ENCODE measurements around the gene SCMH1. TPM values are rescaled to one million over a fixed set of nuclear protein-coding genes. Genes with fewer than 3 reads are reported as not detected.

Gene SCMH1
- total and polyA plus RNA-seq, 9 donors, result 32.8 to 80.2 (median 49.8) TPM

- peak overlapping the region; percentile 61 for H3K4me3 ChIP-seq
- peak overlapping the region; percentile 89 to 94 for H3K27ac ChIP-seq
- no peaks in the 10 kb centered on the region for H3K9me3 ChIP-seq
- DNase-seq, result no peak
- 0 to 1% (median 1%) methylated on average over 38 to 50 of the region's 50 CpGs for WGBS, 3 donors
- no peaks in the 10 kb centered on the region for H3K36me3 ChIP-seq
- no peak for TF ChIP-seq POLR2A (IDR thresholded peaks at IDR 0.05)
- no peak for TF ChIP-seq CTCF (IDR thresholded peaks at IDR 0.05)
- no peak for TF ChIP-seq EP300 (IDR thresholded peaks at IDR 0.05)
- intact Hi-C loops (cut with DNase I), result no loop called here
- H3K4me1 ChIP-seq (ENCODE audit: insufficient read depth), result peaks cover 17% of the 10 kb centered on the region
- H3K27me3 ChIP-seq, result no peaks in the 10 kb centered on the region
These were observed 262.0 kb downstream of the SCMH1 start for GRCh38 chr1:40980068-40980452.

GRCh38 chr1:40979241-40980067 lies 262.7 kb downstream of the SCMH1 start, which contains the start of gene CTPS1:
Gene CTPS1 (plus strand): TSS chr1:40979696. CDS start chr1:40983291, 3,595 bp downstream.
- TF ChIP-seq EP300 (IDR thresholded peaks at IDR 0.05), result no peak
- TF ChIP-seq POLR2A (IDR thresholded peaks at IDR 0.05), result peak; percentile 53
- Histone ChIP-seq H3K27ac (peak within 1 kb of the TSS; percentile 89 to 94), H3K4me1 (ENCODE audit: insufficient read depth) (peaks cover 17% of the 10 kb centered on the region), H3K27me3 (no peaks in the 10 kb centered on the region), H3K4me3 (peak within 1 kb of the TSS; percentile 61), H3K36me3 (no peaks in the 10 kb centered on the region), H3K9me3 (no peaks in the 10 kb centered on the region)
- intact Hi-C loops (cut with DNase I), result no loop called here
- 0 to 1% (median 1%) methylated on average over 51 to 96 of the region's 96 CpGs for WGBS, 3 donors
- peak; percentile 97 to 99 (median 98) for DNase-seq

DNA sequence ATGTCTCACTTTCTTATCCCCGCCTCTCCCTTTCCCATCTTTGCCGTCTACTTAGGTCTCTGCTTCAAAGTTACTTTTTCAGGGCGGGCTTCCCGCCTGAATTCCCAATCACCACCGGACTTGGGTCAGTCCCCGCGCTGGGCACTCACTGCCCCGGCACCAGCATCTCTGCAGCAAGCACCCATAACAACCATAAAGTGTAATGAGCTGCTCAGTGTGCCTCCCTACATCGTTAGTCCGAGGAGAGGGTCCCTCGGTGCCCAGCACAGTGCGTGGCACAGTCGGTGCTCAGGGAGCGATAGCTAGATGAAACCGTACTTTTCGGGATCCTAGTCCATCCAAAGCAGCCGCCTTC lies 263.2 kb downstream of the SCMH1 start:
- Histone ChIP-seq H3K4me1 (ENCODE audit: insufficient read depth) (peaks cover 17% of the 10 kb centered on the region), H3K4me3 (peak overlapping the region; percentile 61), H3K27ac (peak overlapping the region; percentile 89 to 94), H3K36me3 (no peaks in the 10 kb centered on the region), H3K9me3 (no peaks in the 10 kb centered on the region), H3K27me3 (no peaks in the 10 kb centered on the region)
- 32 to 39% (median 35%) methylated on average over 17 of the region's 17 CpGs for WGBS, 3 donors
- peak in 1 of 5 donors; percentile 27 for DNase-seq
- intact Hi-C loops (cut with DNase I), result no loop called here
- no peak for TF ChIP-seq EP300 (IDR thresholded peaks at IDR 0.05)
- no peak for TF ChIP-seq POLR2A (IDR thresholded peaks at IDR 0.05)
- TF ChIP-seq CTCF (IDR thresholded peaks at IDR 0.05), result no peak

DNA sequence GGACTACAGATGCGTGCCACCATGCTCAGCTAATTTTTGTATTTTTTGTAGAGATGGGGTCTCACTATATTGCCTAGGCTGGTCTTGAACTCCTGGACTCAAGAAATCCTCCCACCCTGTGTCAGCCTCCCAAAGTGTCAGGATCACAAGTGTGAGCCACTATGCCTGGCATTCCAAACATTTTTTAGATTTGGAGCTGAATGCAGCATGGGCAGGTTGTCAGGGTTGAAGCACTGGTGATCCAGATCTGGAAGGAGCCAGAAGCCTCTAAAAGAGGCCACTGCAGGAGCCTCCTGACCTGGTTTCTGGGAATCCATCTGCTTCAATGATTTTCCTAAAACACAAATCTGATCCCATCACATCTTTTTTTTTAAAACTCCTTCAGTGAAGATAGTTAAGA lies 264.4 kb downstream of the SCMH1 start:
- Histone ChIP-seq H3K4me3 (no peak overlapping the region), H3K27me3 (no peaks in the 10 kb centered on the region), H3K36me3 (no peaks in the 10 kb centered on the region), H3K27ac (no peak overlapping the region), H3K9me3 (no peaks in the 10 kb centered on the region), H3K4me1 (ENCODE audit: insufficient read depth) (peaks cover 17% of the 10 kb centered on the region)
- TF ChIP-seq POLR2A (IDR thresholded peaks at IDR 0.05) (no peak), EP300 (IDR thresholded peaks at IDR 0.05) (no peak), CTCF (IDR thresholded peaks at IDR 0.05) (no peak)
- 95 to 100% (median 96%) methylated on average over 1 of the region's 1 CpG for WGBS, 3 donors
- no peak for DNase-seq
- intact Hi-C loops (cut with DNase I), result no loop called here

Other genes starting within 250 kb of the SCMH1 start
- gene SLFNL1, start 220.6 kb downstream of the SCMH1 start, total RNA-seq, result 1 to 10 TPM in 2 of 7 donors, under 1 TPM in 5; 0.55 to 1.2 (median 0.72) TPM
- under 1 TPM; 0.05 to 0.23 TPM for gene SLFNL1, start 220.6 kb downstream of the SCMH1 start, polyA plus RNA-seq
- 10 to 100 TPM in 4 of 7 donors, 1 to 10 TPM in 3; 3.9 to 18.9 (median 10.3) TPM for gene FOXO6, start 119.1 kb upstream of the SCMH1 start, total RNA-seq
- gene FOXO6, start 119.1 kb upstream of the SCMH1 start, polyA plus RNA-seq, result 1 to 10 TPM in 1 of 2 donors, under 1 TPM in 1; 0.90 to 1.4 TPM
- gene EDN2, start 242.4 kb upstream of the SCMH1 start, total RNA-seq, result 10 to 100 TPM in 1 of 7 donors, 1 to 10 TPM in 1, under 1 TPM in 3, not detected in 2; 0.20 to 24.8 (median 0.36) TPM
- gene EDN2, start 242.4 kb upstream of the SCMH1 start, polyA plus RNA-seq, result not detected